Spleen (tissue), 7 donors: Measurements from ENCODE around the gene C1orf35.

Source experiments
- POLR2AphosphoS5 ChIP-seq, 3 donors: sonication (generic); formaldehyde crosslinking; IDR thresholded peaks; one replicate each; pipeline ENCODE4 v1.5.1; 2017; ENCODE audit warnings: antibody characterized with exemption in 3 of 3
- TF ChIP-seq, protein P1 (sequence below), 11 experiments: fragments of 200-600 bp in 7 of 11; fragments of 450-650 bp in 4 of 11; sonication (generic) in 4 of 11; IDR thresholded peaks in 8 of 11; conservative IDR thresholded peaks in 3 of 11; 1 replicate in 7 of 11; 2 replicates in 4 of 11; pipeline versions ENCODE4 v1.4.0 to v1.8.0; 2016 to 2021; ENCODE audit warnings: antibody characterized with exemption in 11 of 11, inconsistent platforms in 4 of 11, mild to moderate bottlenecking in 1 of 11
- donor health status: DM: no; HTN: no; CAD: no; lungs with moderate emphysema.
- donor health status: DM: no; HTN: no; CAD: no.
- donor health status: DM: no; HTN: no; CAD: no.

DNA sequence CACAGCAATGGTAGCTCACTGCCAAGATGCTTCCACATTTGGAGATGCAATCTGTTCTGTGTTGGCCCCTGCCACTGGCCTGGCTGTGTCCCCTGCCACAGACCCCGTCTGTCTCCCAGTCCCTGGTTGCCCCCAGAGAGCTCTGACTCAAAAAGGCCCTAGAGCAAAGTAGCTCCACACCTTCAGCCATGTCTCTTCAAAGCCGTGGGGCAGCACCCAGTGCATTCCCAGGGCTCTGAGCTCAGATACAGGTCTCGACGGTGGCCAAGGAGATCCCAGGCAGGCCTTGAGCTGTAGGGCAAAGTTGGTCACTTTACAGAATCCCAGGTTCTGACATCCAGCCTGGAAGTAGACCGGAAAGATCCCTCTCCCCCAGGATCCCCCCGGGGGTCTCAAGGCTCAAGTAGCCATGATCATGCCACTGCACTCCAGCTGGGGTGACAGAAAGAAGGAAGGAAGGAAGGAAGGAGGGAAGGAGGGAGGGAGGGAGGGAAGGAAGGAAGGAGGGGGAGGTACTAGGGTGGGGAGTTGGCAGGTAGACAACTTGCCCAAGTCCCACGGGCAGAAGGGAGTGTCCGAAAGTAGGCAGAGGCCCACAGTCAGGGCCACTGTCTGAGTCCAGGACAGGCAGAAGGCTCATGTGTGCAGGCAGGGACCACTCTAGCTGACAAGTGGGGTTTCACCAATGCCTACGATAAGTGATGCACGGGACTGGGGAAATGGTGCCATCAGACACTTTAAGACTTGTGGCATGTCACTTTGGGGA lies 25.4 kb downstream of the C1orf35 start:
- TF ChIP-seq, protein P1, sequence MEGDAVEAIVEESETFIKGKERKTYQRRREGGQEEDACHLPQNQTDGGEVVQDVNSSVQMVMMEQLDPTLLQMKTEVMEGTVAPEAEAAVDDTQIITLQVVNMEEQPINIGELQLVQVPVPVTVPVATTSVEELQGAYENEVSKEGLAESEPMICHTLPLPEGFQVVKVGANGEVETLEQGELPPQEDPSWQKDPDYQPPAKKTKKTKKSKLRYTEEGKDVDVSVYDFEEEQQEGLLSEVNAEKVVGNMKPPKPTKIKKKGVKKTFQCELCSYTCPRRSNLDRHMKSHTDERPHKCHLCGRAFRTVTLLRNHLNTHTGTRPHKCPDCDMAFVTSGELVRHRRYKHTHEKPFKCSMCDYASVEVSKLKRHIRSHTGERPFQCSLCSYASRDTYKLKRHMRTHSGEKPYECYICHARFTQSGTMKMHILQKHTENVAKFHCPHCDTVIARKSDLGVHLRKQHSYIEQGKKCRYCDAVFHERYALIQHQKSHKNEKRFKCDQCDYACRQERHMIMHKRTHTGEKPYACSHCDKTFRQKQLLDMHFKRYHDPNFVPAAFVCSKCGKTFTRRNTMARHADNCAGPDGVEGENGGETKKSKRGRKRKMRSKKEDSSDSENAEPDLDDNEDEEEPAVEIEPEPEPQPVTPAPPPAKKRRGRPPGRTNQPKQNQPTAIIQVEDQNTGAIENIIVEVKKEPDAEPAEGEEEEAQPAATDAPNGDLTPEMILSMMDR (IDR thresholded peaks at IDR 0.05 in 8 of 11, conservative IDR thresholded peaks at IDR 0.05 in 3 of 11): no peak
- TF ChIP-seq POLR2AphosphoS5 (IDR thresholded peaks at IDR 0.05): no peak
